ENCODE results near the gene ABCB11. TPM values are rescaled to one million over a fixed set of nuclear protein-coding genes. Genes with fewer than 3 reads are reported as not detected.

ABCB11 gene
- total RNA-seq, 1 donor from 2014 or later = not detected

GRCh38 chr2:169034256-169034655, 3.1 kb upstream of the ABCB11 start:
- TF ChIP-seq, protein P1, sequence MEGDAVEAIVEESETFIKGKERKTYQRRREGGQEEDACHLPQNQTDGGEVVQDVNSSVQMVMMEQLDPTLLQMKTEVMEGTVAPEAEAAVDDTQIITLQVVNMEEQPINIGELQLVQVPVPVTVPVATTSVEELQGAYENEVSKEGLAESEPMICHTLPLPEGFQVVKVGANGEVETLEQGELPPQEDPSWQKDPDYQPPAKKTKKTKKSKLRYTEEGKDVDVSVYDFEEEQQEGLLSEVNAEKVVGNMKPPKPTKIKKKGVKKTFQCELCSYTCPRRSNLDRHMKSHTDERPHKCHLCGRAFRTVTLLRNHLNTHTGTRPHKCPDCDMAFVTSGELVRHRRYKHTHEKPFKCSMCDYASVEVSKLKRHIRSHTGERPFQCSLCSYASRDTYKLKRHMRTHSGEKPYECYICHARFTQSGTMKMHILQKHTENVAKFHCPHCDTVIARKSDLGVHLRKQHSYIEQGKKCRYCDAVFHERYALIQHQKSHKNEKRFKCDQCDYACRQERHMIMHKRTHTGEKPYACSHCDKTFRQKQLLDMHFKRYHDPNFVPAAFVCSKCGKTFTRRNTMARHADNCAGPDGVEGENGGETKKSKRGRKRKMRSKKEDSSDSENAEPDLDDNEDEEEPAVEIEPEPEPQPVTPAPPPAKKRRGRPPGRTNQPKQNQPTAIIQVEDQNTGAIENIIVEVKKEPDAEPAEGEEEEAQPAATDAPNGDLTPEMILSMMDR (IDR thresholded peaks at IDR 0.05) = no peak
- Mint-ChIP-seq H3K9me3 (ENCODE audit: unreplicated experiment) (peaks cover 4% of the 10 kb centered on the region), H3K36me3 (ENCODE audit: unreplicated experiment) (no peaks in the 10 kb centered on the region), H3K27ac (ENCODE audit: unreplicated experiment) (no peak overlapping the region), H3K4me3 (ENCODE audit: unreplicated experiment) (no peak overlapping the region), H3K4me1 (ENCODE audit: unreplicated experiment) (peaks cover 4% of the 10 kb centered on the region), H3K27me3 (ENCODE audit: unreplicated experiment) (no peaks in the 10 kb centered on the region)
- no peak for DNase-seq (ENCODE audit: extremely low spot score, unreplicated experiment)

- DNase-seq (ENCODE audit: extremely low spot score, unreplicated experiment) = no peak
- no peaks in the 10 kb centered on the region for H3K4me1 Mint-ChIP-seq (ENCODE audit: unreplicated experiment)
- H3K27me3 Mint-ChIP-seq (ENCODE audit: unreplicated experiment) = no peaks in the 10 kb centered on the region
- H3K36me3 Mint-ChIP-seq (ENCODE audit: unreplicated experiment) = no peaks in the 10 kb centered on the region
- H3K4me3 Mint-ChIP-seq (ENCODE audit: unreplicated experiment) = no peak overlapping the region
- no peak overlapping the region for H3K27ac Mint-ChIP-seq (ENCODE audit: unreplicated experiment)
- H3K9me3 Mint-ChIP-seq (ENCODE audit: unreplicated experiment) = no peaks in the 10 kb centered on the region
- TF ChIP-seq, protein P1 (IDR thresholded peaks at IDR 0.05) = no peak
These were observed 1.8 kb downstream of the ABCB11 start for GRCh38 chr2:169029341-169029740.

GRCh38 chr2:169027234-169027633, 3.9 kb downstream of the ABCB11 start:
- no peak for DNase-seq (ENCODE audit: extremely low spot score, unreplicated experiment)
- Mint-ChIP-seq H3K36me3 (ENCODE audit: unreplicated experiment) (no peaks in the 10 kb centered on the region), H3K4me3 (ENCODE audit: unreplicated experiment) (no peak overlapping the region), H3K9me3 (ENCODE audit: unreplicated experiment) (no peaks in the 10 kb centered on the region), H3K4me1 (ENCODE audit: unreplicated experiment) (no peaks in the 10 kb centered on the region), H3K27me3 (ENCODE audit: unreplicated experiment) (no peaks in the 10 kb centered on the region), H3K27ac (ENCODE audit: unreplicated experiment) (no peak overlapping the region)
- TF ChIP-seq, protein P1 (IDR thresholded peaks at IDR 0.05) = no peak

GRCh38 chr2:169026056-169026455, 5.1 kb downstream of the ABCB11 start:
- Mint-ChIP-seq H3K36me3 (ENCODE audit: unreplicated experiment) (no peaks in the 10 kb centered on the region), H3K4me1 (ENCODE audit: unreplicated experiment) (no peaks in the 10 kb centered on the region), H3K4me3 (ENCODE audit: unreplicated experiment) (no peak overlapping the region), H3K27me3 (ENCODE audit: unreplicated experiment) (no peaks in the 10 kb centered on the region), H3K9me3 (ENCODE audit: unreplicated experiment) (no peaks in the 10 kb centered on the region), H3K27ac (ENCODE audit: unreplicated experiment) (no peak overlapping the region)
- TF ChIP-seq, protein P1 (IDR thresholded peaks at IDR 0.05) = no peak
- no peak for DNase-seq (ENCODE audit: extremely low spot score, unreplicated experiment)

- Mint-ChIP-seq H3K9me3 (ENCODE audit: unreplicated experiment) (no peaks in the 10 kb centered on the region), H3K36me3 (ENCODE audit: unreplicated experiment) (no peaks in the 10 kb centered on the region), H3K4me3 (ENCODE audit: unreplicated experiment) (no peak overlapping the region), H3K27ac (ENCODE audit: unreplicated experiment) (no peak overlapping the region), H3K4me1 (ENCODE audit: unreplicated experiment) (no peaks in the 10 kb centered on the region), H3K27me3 (ENCODE audit: unreplicated experiment) (no peaks in the 10 kb centered on the region)
- TF ChIP-seq, protein P1 (IDR thresholded peaks at IDR 0.05) = no peak
- DNase-seq (ENCODE audit: extremely low spot score, unreplicated experiment) = no peak
These were observed 8.0 kb downstream of the ABCB11 start for GRCh38 chr2:169023161-169023560.

Measured in osteocyte (in vitro differentiated cells).